A549 (cell line): ENCODE measurements around the gene LLPH. TPM values are rescaled to one million over a fixed set of nuclear protein-coding genes. Genes with fewer than 3 reads are reported as not detected.

Experiments used
- ATAC-seq, 2 experiments: fragments of 200-7000 bp in 1 of 2; fragments of >200 bp in 1 of 2; cut with Nextera tagmentation in 1 of 2; cut with Tn5 transposase in 1 of 2; 3 replicates each; pipeline versions ENCODE4 v1.8.0 to v1.9.1; 2018 to 2020; ENCODE audit warnings: mild to moderate bottlenecking in 1 of 2, moderate library complexity in 1 of 2
- CTCF ChIA-PET: fragments of 300-600 bp; sonication (Branson Sonifier 250); formaldehyde crosslinking; extraction: SDS; loops from one replicate; lab custom pipeline; 2021; ENCODE audit warnings: antibody characterized with exemption, inconsistent platforms; lab: Yijun Ruan, JAX
- POLR2A ChIA-PET: fragments of 350-600 bp; formaldehyde crosslinking; extraction: SDS; loops from one replicate; lab custom pipeline; 2021; ENCODE audit warnings: antibody characterized with exemption, inconsistent platforms; lab: Yijun Ruan, JAX
- DNase-seq, 2 experiments: peaks; one replicate each; pipeline versions ENCODE4 v3.0.0 to v3.0.0-alpha.2; 2011 to 2016; ENCODE audit warnings: low read depth in 1 of 2, low spot score in 1 of 2
- FAIRE-seq: peaks from 2 replicates; lab custom pipeline; 2011; peaks lifted over from hg19 to GRCh38; lab: Jason Lieb, UNC
- H3K27ac ChIP-seq, 2 experiments: fragments of >200 bp; sonication (Bioruptor Twin); formaldehyde crosslinking; 3 replicates each; pipeline ENCODE4 v1.5.1; 2016 to 2017
- H3K4me1 ChIP-seq: fragments of >200 bp; sonication (Bioruptor Twin); formaldehyde crosslinking; 3 replicates; pipeline ENCODE4 v1.6.1; 2016
- H3K4me2 ChIP-seq: fragments of >200 bp; sonication (Bioruptor Twin); formaldehyde crosslinking; 3 replicates; pipeline ENCODE4 v1.6.1; 2016
- H3K4me3 ChIP-seq: fragments of >200 bp; sonication (Bioruptor Twin); formaldehyde crosslinking; 3 replicates; pipeline ENCODE4 v1.5.1; 2016
- H3K9me3 ChIP-seq: fragments of >200 bp; sonication (Bioruptor Twin); formaldehyde crosslinking; 3 replicates; pipeline ENCODE4 v1.6.1; 2016
- CBX2 ChIP-seq: fragments of 200-600 bp; sonication (generic); IDR thresholded peaks from 2 replicates; pipeline ENCODE4 v1.6.1; 2016; ENCODE audit warnings: low read depth, mild to moderate bottlenecking, borderline replicate concordance
- CBX8 ChIP-seq: fragments of 200-600 bp; sonication (generic); IDR thresholded peaks from 2 replicates; pipeline ENCODE4 v1.6.1; 2016
- CHD4 ChIP-seq: fragments of 200-600 bp; sonication (generic); IDR thresholded peaks from 2 replicates; pipeline ENCODE4 v1.6.1; 2016; ENCODE audit warnings: antibody characterized with exemption, mild to moderate bottlenecking, borderline replicate concordance
- EHF ChIP-seq: fragments of 250-450 bp; sonication (Bioruptor Pico); IDR thresholded peaks from 2 replicates; pipeline ENCODE4 v1.5.0; 2020; ENCODE audit warnings: mild to moderate bottlenecking
- HDAC2 ChIP-seq: fragments of 200-600 bp; sonication (generic); IDR thresholded peaks from 2 replicates; pipeline ENCODE4 v1.6.1; 2016
- HEYL ChIP-seq: fragments of 250-450 bp; sonication (Bioruptor Pico); IDR thresholded peaks from 2 replicates; pipeline ENCODE4 v1.8.0; 2021; ENCODE audit warnings: mild to moderate bottlenecking, moderate library complexity
- HOXB5 ChIP-seq: fragments of 250-450 bp; sonication (Bioruptor Pico); IDR thresholded peaks from 2 replicates; pipeline ENCODE4 v1.5.0; 2020; ENCODE audit warnings: mild to moderate bottlenecking, moderate library complexity
- KDM1A ChIP-seq: fragments of 200-600 bp; sonication (generic); IDR thresholded peaks from 2 replicates; pipeline ENCODE4 v1.6.1; 2016; ENCODE audit warnings: low read depth, mild to moderate bottlenecking
- KDM5A ChIP-seq: fragments of 200-600 bp; sonication (generic); IDR thresholded peaks from 2 replicates; pipeline ENCODE4 v1.6.1; 2016; ENCODE audit warnings: antibody characterized with exemption, mild to moderate bottlenecking
- MAFK ChIP-seq: fragments of 450-650 bp; IDR thresholded peaks from 2 replicates; pipeline ENCODE4 v1.6.1; 2014; ENCODE audit not compliant: partially characterized antibody
- MAZ ChIP-seq: fragments of 150-350 bp; IDR thresholded peaks from 2 replicates; pipeline ENCODE4 v1.6.1; 2014; ENCODE audit warnings: antibody characterized with exemption, low read depth, low read length, borderline replicate concordance
- MYC ChIP-seq: IDR thresholded peaks from 2 replicates; pipeline ENCODE4 v1.6.1; 2012; ENCODE audit warnings: mild to moderate bottlenecking, inconsistent platforms, low read length, improper control_type of control experiment, borderline replicate concordance
- NFE2L2 ChIP-seq: fragments of 150-350 bp; conservative IDR thresholded peaks from 2 replicates; pipeline ENCODE4 v1.6.1; 2014; ENCODE audit warnings: low read length
- NPAS2 ChIP-seq: fragments of 250-450 bp; sonication (Bioruptor Pico); IDR thresholded peaks from 2 replicates; pipeline ENCODE4 v1.8.0; 2022; ENCODE audit warnings: mild to moderate bottlenecking, moderate library complexity, borderline replicate concordance
- NR3C1 ChIP-seq: fragments of >200 bp; sonication (Bioruptor Twin); formaldehyde crosslinking; IDR thresholded peaks from 3 replicates; pipeline ENCODE4 v1.6.1; 2017
- RARB ChIP-seq: fragments of 250-450 bp; sonication (Bioruptor Pico); IDR thresholded peaks from 2 replicates; pipeline ENCODE4 v1.8.0; 2021; ENCODE audit warnings: mild to moderate bottlenecking, moderate library complexity
- RCOR1 ChIP-seq: fragments of 150-350 bp; IDR thresholded peaks from 2 replicates; pipeline ENCODE4 v1.6.1; 2014; ENCODE audit warnings: antibody characterized with exemption, low read length, low read depth
- SMC3 ChIP-seq: fragments of >200 bp; sonication (Bioruptor Twin); formaldehyde crosslinking; IDR thresholded peaks from 3 replicates; pipeline ENCODE4 v1.6.1; 2018; ENCODE audit warnings: inconsistent platforms
- TP53 ChIP-seq: fragments of 250-450 bp; sonication (Bioruptor Pico); IDR thresholded peaks from 2 replicates; pipeline ENCODE4 v1.5.0; 2021; ENCODE audit warnings: mild to moderate bottlenecking, moderate library complexity
- ZC3H11A ChIP-seq: fragments of 450-650 bp; IDR thresholded peaks from 2 replicates; pipeline ENCODE4 v1.6.1; 2014; ENCODE audit warnings: antibody characterized with exemption, mild to moderate bottlenecking
- WGBS: methylation state at CpG from one replicate; pipeline ENCODE4 v1.1.6; 2017; ENCODE audit errors: missing lambda C conversion rate; 5-methylcytosine and 5-hydroxymethylcytosine counted together
- polyA plus RNA-seq, 4 experiments: library from polyadenylated mRNA; depleted of rRNA in 3 of 4; stranded (reverse); fragments of >200 nt; fragmentation: RNase III in 1 of 4; extraction: RNeasy Plus Mini Kit Qiagen cat#74134 plus additional on column Dnase treatment in 1 of 4; gene quantifications; 2 replicates in 3 of 4; 3 replicates in 1 of 4; pipeline ENCODE4 v1.2.3, GENCODE V29; 2011 to 2017
- TF ChIP-seq, protein P1 (sequence below): fragments of 200-600 bp; sonication (generic); IDR thresholded peaks from 2 replicates; pipeline ENCODE4 v1.6.1; 2016; ENCODE audit warnings: antibody characterized with exemption, mild to moderate bottlenecking, moderate library complexity
- TF ChIP-seq, protein P2 (sequence below): fragments of 250-450 bp; sonication (Bioruptor Pico); IDR thresholded peaks from 2 replicates; pipeline ENCODE4 v1.5.0; 2021; ENCODE audit warnings: mild to moderate bottlenecking, moderate library complexity, borderline replicate concordance
- TF ChIP-seq, protein P3 (sequence below): fragments of >200 bp; sonication (Bioruptor Twin); formaldehyde crosslinking; IDR thresholded peaks from 3 replicates; pipeline ENCODE4 v1.6.1; 2016
- TF ChIP-seq, protein P4 (sequence below): IDR thresholded peaks from 2 replicates; pipeline ENCODE4 v1.6.1; 2012; ENCODE audit warnings: low read depth, borderline replicate concordance

The LLPH gene
- polyA plus RNA-seq, 2 of the 4 experiments (the other 2 are of a cell fraction): 32.4 to 54.5 TPM

DNA sequence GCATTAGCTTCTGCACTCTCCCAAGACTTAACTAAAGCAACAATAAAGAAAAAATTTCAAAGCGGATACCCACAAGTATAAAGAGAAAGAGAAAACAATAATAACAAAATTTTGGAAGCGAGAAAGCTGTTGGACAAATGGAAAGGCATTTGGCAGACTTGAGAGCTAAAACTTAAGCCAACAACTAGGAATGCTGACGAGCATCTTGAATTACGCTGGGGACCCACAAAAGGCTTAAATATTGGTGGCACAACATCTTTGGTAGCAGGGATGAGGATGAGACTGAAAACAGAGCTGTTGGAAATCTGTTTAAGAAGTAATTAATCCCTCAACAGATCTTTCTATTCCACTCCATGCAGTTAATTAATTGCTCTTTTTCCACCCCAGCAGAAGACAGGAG is 49.8 kb downstream of the LLPH start:
- ATAC-seq: no peak
- no peak for FAIRE-seq
- TF ChIP-seq CBX2: no peak
- TF ChIP-seq TP53 (CRISPR knock-in tag): no peak
- no peak for TF ChIP-seq MAFK
- TF ChIP-seq NR3C1: no peak
- no peak for TF ChIP-seq MAZ
- TF ChIP-seq NFE2L2: no peak
- no peak for TF ChIP-seq HEYL (CRISPR knock-in tag)
- TF ChIP-seq HOXB5 (CRISPR knock-in tag): no peak
- no peak for TF ChIP-seq EHF (CRISPR knock-in tag)
- TF ChIP-seq CHD4: no peak
- TF ChIP-seq, all 56 proteins: peak for 0
- DNase-seq: no peak
- no peak overlapping the region for H3K27ac ChIP-seq
- H3K4me2 ChIP-seq: no peak overlapping the region
- no peak overlapping the region for H3K4me3 ChIP-seq
- ChIA-PET CTCF (no interaction called here), POLR2A (no interaction called here)
- H3K9me3 ChIP-seq: no peaks in the 10 kb centered on the region
- WGBS: 63% methylated on average over 4 of the region's 4 CpGs
- no peaks in the 10 kb centered on the region for H3K4me1 ChIP-seq

DNA sequence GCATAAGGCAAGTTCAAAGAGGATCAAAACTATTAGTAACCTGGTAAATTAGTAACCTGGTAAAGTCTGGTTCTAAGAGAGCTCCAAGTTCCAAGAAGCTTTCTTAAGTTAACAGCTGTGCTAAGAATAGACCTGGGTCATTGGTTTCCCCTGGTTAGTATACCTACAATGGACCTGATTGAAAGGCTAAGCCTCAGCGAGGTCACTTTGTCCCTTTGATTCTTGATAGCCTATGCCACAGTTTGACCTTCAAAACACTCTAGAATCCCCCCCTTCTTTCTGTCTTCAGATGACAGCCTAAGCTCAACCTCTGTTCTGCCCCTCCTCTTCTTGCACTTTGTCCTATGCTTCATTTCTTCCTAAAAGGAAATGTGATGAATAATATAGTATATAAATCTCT is 53.0 kb downstream of the LLPH start:
- ATAC-seq (no peak), FAIRE-seq (no peak), DNase-seq (no peak)
- Histone ChIP-seq H3K4me2 (no peak overlapping the region), H3K4me3 (no peak overlapping the region), H3K27ac (no peak overlapping the region), H3K9me3 (no peaks in the 10 kb centered on the region), H3K4me1 (no peaks in the 10 kb centered on the region)
- TF ChIP-seq RARB (CRISPR knock-in tag): no peak
- TF ChIP-seq SMC3: no peak
- TF ChIP-seq, protein P1, sequence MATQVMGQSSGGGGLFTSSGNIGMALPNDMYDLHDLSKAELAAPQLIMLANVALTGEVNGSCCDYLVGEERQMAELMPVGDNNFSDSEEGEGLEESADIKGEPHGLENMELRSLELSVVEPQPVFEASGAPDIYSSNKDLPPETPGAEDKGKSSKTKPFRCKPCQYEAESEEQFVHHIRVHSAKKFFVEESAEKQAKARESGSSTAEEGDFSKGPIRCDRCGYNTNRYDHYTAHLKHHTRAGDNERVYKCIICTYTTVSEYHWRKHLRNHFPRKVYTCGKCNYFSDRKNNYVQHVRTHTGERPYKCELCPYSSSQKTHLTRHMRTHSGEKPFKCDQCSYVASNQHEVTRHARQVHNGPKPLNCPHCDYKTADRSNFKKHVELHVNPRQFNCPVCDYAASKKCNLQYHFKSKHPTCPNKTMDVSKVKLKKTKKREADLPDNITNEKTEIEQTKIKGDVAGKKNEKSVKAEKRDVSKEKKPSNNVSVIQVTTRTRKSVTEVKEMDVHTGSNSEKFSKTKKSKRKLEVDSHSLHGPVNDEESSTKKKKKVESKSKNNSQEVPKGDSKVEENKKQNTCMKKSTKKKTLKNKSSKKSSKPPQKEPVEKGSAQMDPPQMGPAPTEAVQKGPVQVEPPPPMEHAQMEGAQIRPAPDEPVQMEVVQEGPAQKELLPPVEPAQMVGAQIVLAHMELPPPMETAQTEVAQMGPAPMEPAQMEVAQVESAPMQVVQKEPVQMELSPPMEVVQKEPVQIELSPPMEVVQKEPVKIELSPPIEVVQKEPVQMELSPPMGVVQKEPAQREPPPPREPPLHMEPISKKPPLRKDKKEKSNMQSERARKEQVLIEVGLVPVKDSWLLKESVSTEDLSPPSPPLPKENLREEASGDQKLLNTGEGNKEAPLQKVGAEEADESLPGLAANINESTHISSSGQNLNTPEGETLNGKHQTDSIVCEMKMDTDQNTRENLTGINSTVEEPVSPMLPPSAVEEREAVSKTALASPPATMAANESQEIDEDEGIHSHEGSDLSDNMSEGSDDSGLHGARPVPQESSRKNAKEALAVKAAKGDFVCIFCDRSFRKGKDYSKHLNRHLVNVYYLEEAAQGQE: no peak
- TF ChIP-seq, protein P2, sequence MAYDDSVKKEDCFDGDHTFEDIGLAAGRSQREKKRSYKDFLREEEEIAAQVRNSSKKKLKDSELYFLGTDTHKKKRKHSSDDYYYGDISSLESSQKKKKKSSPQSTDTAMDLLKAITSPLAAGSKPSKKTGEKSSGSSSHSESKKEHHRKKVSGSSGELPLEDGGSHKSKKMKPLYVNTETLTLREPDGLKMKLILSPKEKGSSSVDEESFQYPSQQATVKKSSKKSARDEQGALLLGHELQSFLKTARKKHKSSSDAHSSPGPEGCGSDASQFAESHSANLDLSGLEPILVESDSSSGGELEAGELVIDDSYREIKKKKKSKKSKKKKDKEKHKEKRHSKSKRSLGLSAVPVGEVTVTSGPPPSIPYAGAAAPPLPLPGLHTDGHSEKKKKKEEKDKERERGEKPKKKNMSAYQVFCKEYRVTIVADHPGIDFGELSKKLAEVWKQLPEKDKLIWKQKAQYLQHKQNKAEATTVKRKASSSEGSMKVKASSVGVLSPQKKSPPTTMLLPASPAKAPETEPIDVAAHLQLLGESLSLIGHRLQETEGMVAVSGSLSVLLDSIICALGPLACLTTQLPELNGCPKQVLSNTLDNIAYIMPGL (CRISPR knock-in tag): no peak
- CTCF ChIA-PET: interaction anchor here (1.0 to 2.0 kb wide), 5 partner anchors 10 to 772 kb away, joined by 3 to 7 read pairs (median 4); no protein-coding TSS in a partner anchor
- POLR2A ChIA-PET: no interaction called here
- WGBS: 21% methylated on average over 1 of the region's 1 CpG

DNA sequence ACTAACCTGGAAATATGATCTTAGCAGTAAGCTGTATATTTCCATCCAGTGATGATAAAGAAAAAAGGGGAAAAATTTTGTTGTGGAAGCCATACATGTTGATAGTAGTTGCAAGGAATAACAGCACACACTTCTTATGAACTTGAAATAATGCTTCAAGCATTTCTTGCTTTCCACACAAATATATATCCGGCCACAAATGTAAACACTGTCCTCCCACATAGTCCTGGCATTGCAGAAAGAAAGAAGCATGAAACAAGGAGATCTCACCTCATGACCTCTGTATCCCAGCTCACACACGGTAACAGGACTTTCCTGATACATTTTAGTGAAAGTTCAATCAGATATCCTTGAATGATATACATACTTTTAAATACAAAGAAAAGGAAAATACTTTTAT is 56.0 kb downstream of the LLPH start:
- no peak overlapping the region for H3K4me2 ChIP-seq
- POLR2A ChIA-PET: no interaction called here
- no peaks in the 10 kb centered on the region for H3K9me3 ChIP-seq
- ATAC-seq: no peak
- no peaks in the 10 kb centered on the region for H3K4me1 ChIP-seq
- FAIRE-seq: no peak
- no peak overlapping the region for H3K27ac ChIP-seq
- WGBS: 22% methylated on average over 2 of the region's 2 CpGs
- CTCF ChIA-PET: interaction anchor here (0.6 kb wide), 1 partner anchor 270 kb away, joined by 3 read pairs; no protein-coding TSS in a partner anchor
- no peak for DNase-seq
- no peak overlapping the region for H3K4me3 ChIP-seq
- TF ChIP-seq, protein P1: no peak
- no peak for TF ChIP-seq KDM5A
- TF ChIP-seq MYC: no peak
- no peak for TF ChIP-seq CHD4
- no peak for TF ChIP-seq ZC3H11A
- no peak for TF ChIP-seq CBX8
- TF ChIP-seq EHF (CRISPR knock-in tag): no peak
- TF ChIP-seq HDAC2: no peak
- TF ChIP-seq KDM1A: no peak
- TF ChIP-seq, protein P3, sequence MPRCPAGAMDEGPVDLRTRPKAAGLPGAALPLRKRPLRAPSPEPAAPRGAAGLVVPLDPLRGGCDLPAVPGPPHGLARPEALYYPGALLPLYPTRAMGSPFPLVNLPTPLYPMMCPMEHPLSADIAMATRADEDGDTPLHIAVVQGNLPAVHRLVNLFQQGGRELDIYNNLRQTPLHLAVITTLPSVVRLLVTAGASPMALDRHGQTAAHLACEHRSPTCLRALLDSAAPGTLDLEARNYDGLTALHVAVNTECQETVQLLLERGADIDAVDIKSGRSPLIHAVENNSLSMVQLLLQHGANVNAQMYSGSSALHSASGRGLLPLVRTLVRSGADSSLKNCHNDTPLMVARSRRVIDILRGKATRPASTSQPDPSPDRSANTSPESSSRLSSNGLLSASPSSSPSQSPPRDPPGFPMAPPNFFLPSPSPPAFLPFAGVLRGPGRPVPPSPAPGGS: no peak
- no peak for TF ChIP-seq NPAS2 (CRISPR knock-in tag)
- TF ChIP-seq, protein P4, sequence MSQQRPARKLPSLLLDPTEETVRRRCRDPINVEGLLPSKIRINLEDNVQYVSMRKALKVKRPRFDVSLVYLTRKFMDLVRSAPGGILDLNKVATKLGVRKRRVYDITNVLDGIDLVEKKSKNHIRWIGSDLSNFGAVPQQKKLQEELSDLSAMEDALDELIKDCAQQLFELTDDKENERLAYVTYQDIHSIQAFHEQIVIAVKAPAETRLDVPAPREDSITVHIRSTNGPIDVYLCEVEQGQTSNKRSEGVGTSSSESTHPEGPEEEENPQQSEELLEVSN: no peak
- no peak for TF ChIP-seq RCOR1
